Measurements from ENCODE around the gene FXN.

Gene FXN

DNA sequence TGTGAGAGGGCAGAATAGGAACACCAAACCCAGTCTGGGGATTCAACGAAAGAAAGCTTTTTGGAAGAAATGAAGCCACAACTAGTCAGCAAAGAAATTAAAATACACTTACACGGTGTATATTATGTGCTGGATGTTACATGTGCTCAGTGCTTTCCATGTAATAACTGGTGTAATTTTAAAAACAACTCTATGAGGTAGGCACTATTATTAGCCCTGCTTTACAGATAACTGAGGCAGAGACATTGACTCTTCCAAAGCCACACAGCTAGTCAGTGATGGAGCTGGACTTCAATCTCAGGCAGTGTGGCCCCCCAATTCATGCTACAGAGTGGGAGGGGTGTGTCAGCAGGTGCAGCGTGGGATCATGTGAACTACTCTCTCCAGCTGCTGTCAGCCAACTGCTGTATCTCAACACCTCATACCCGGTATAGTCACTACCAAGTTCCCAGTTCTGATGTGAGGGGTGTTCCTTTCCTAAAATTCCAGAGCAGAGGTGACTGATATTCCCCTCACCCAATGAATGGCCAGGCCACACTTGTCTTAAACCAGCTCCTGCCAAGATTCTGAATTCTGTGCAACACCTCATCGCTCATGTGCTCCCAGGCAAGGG, 104.7 kb downstream of the FXN start:
- in situ Hi-C loops (cut with HindIII; ENCODE audit: low sequenced_read_pairs) = no loop called here
- no peak overlapping the region for H3K4me3 ChIP-seq (ENCODE audit: low read depth, low read length)
- TF ChIP-seq, protein P1, sequence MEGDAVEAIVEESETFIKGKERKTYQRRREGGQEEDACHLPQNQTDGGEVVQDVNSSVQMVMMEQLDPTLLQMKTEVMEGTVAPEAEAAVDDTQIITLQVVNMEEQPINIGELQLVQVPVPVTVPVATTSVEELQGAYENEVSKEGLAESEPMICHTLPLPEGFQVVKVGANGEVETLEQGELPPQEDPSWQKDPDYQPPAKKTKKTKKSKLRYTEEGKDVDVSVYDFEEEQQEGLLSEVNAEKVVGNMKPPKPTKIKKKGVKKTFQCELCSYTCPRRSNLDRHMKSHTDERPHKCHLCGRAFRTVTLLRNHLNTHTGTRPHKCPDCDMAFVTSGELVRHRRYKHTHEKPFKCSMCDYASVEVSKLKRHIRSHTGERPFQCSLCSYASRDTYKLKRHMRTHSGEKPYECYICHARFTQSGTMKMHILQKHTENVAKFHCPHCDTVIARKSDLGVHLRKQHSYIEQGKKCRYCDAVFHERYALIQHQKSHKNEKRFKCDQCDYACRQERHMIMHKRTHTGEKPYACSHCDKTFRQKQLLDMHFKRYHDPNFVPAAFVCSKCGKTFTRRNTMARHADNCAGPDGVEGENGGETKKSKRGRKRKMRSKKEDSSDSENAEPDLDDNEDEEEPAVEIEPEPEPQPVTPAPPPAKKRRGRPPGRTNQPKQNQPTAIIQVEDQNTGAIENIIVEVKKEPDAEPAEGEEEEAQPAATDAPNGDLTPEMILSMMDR (IDR thresholded peaks at IDR 0.05; ENCODE audit: low read depth, low read length) = no peak
- DNase-seq (ENCODE audit: low read depth, low spot score) = no peak

- TF ChIP-seq, protein P1 (IDR thresholded peaks at IDR 0.05; ENCODE audit: low read depth, low read length) = no peak
- in situ Hi-C loops (cut with HindIII; ENCODE audit: low sequenced_read_pairs) = no loop called here
- DNase-seq (ENCODE audit: low read depth, low spot score) = no peak
Observed at GRCh38 chr9:69141851-69142250, 106.3 kb downstream of the FXN start.

DNA sequence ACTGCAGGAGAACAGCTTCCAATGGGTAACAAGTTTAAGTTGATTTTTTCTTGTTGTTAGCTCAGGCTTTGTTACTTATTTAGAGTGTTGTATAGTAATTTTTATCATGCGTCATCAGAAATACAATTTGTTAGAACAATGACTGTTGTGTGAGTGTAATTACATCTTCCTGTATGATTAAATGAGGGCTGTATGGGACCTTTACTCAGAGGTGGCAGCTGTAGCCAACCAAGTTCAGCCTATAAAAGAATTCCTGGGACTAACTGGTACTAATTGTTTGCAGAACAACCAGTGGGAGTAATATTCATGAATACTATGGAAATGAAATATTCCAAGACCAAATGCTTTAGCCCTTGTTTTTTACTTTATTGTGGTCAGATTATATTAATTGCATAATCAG, 107.7 kb downstream of the FXN start:
- in situ Hi-C loops (cut with HindIII; ENCODE audit: low sequenced_read_pairs) = no loop called here
- no peak overlapping the region for H3K4me3 ChIP-seq (ENCODE audit: low read depth, low read length)
- TF ChIP-seq, protein P1 (IDR thresholded peaks at IDR 0.05; ENCODE audit: low read depth, low read length) = no peak
- no peak for DNase-seq (ENCODE audit: low read depth, low spot score)

More at GRCh38 chr9:69141851-69142250, 106.3 kb downstream of the FXN start:
- H3K4me3 ChIP-seq (ENCODE audit: low read depth, low read length) = no peak overlapping the region

DNA sequence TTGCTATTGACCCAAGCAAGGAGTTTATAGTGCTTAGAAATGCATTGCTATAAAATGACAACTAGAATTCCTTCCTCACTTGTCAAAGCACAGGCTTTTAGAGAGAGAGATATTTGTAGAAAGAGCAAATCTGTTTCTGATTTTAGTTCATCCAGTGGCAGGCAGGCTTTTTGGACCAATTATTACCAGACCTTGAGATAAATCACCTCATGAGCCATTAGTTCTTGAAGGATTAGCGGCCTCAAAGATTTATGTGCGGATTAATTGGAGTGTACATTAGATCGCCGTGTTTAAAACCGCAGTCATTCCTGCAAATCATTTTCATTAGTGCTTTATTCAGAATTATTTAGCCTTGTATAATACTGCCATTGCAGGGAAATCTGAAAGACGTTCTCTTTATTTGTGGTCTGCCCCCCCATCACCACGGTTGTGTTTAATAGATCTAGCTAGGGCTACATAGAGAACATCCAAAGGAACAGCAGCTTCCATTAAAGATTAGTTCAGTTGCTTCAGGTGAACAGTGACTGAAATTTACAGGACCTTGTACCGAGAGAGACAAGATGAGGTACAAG, 109.7 kb downstream of the FXN start:
- no peak overlapping the region for H3K4me3 ChIP-seq (ENCODE audit: low read depth, low read length)
- no peak for DNase-seq (ENCODE audit: low read depth, low spot score)
- in situ Hi-C loops (cut with HindIII; ENCODE audit: low sequenced_read_pairs) = no loop called here
- TF ChIP-seq, protein P1 (IDR thresholded peaks at IDR 0.05; ENCODE audit: low read depth, low read length) = no peak

DNA sequence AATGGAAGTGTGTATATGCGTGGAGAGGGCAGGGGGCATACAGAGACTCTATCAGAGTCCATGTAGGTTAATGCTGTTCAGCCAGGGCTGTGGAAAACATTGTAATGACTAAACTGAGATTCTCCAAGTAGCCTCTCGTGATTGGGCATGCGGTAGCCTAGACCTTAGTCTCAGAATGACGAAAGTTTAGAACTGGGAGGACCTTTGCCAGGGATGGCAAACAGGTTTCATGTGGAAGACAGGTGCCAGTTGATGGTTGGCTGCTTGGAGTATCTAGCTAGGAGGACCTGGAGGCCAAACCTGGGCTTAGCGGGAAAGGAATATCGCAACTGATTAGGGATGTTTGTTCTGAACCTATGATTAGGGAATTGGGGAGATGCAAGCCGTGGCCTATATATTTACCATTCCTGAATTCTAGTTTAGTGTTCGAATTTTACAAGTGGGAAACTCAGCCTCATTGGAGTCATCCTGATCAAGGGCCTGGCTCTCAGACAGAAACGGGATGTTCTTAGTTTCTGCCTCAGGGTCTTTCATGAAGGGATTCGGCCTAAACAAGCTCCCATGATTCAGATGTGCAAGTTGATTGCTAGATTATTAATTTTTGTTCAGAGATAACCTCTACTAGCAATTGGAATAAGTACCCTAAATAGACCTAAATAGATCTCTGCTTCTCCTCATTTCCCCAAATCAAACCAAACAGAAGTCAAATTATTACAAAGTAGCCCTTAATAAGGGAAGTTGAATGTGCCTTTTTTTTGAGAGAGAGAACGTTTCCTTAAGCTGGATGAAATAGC, 111.7 kb downstream of the FXN start:
- in situ Hi-C loops (cut with HindIII; ENCODE audit: low sequenced_read_pairs) = no loop called here
- TF ChIP-seq, protein P1 (IDR thresholded peaks at IDR 0.05; ENCODE audit: low read depth, low read length) = no peak
- DNase-seq (ENCODE audit: low read depth, low spot score) = no peak
- no peak overlapping the region for H3K4me3 ChIP-seq (ENCODE audit: low read depth, low read length)

GRCh38 chr9:69149321-69149807, 113.8 kb downstream of the FXN start:
- in situ Hi-C loops (cut with HindIII; ENCODE audit: low sequenced_read_pairs) = no loop called here
- TF ChIP-seq, protein P1 (IDR thresholded peaks at IDR 0.05; ENCODE audit: low read depth, low read length) = peak; percentile 58
- peak; percentile 72 for DNase-seq (ENCODE audit: low read depth, low spot score)
- no peak overlapping the region for H3K4me3 ChIP-seq (ENCODE audit: low read depth, low read length)
